Activated gamma-delta T cell treated with Interleukin-2 at 50 U/mL for 16 hours (primary cell): Measurements from ENCODE around the gene KRTAP3-1.
"Not testable (repeated sequence)": the region's sequence is repeated elsewhere in the genome, so short reads cannot be mapped to it uniquely, and the experiment has no call there.

Experiments
- DNase-seq: peaks from one replicate; pipeline ENCODE4 v3.0.0-alpha.2; 2020

The KRTAP3-1 gene

DNA sequence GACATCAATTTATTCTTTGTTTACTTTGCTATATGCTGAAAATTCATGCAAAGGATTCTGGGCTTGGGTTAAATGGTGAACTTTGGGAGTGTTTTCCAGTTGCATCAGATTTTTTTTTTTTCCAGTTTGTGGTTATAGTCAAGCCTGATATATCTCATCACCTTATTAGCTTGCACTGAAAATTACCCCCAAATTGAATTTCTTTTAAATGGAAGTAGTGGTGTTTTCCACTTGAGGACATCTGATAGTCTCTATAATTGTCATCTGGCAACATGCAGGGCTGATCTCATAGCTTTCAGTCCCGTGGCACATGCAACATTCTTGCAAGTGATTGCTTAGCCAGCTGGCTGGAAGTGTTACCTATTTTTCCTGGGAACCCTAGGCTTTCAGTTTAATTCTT, 4.7 kb upstream of the KRTAP3-1 start:
- DNase-seq, result no peak

DNA sequence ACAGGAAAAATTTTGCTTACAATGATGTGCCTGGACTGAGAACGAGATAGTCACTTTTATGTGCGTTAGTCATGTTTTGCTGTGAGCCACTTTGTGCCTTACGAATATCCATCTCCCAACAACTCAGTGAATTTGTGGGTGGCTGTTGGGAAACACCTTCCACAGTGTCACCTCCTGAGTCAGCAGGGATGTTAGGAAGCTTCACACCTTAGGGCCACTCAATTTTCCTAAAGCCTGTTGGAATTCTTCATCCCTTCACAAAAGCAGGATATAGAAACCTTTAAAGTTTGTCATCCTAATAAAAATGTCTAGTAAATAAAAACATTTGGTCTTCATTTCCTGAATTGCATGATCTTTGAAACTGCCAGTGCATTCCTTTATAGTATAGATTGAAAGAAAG, 4.3 kb upstream of the KRTAP3-1 start:
- no peak for DNase-seq

DNA sequence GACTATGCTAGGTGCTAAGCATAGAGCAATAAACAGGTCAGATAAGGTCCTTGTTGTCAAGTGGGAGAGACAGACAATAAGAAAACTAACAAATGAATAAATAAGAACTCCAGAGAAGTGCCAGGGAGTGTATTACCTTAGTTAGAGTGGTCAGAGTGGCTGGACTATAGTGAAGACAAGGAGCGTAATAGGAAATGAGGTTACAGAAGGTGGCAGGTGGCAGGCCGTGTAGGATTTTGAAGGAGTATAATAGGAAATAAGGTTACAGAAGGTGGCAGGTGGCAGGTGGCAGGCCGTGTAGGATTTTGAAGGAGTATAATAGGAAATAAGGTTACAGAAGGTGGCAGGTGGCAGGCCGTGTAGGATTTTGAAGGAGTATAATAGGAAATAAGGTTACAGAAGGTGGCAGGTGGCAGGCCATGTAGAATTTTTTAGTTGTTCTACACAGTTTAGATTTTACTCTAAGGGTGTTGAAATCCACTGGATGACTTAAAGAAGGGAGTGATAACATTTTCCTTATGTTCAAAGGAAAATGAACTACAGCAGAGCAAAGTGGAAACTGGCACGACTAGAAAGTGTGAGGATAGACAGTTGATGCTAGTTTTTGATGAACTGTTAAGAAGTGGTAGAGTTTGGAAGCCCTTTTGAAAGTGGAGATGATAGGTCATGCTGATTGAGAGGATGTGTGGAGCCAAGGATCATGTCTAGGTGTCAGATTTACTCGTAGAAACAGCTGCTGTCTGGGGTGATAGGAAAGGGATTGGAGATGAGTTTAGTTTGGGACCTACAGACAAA, 3.6 kb upstream of the KRTAP3-1 start:
- no peak for DNase-seq

DNA sequence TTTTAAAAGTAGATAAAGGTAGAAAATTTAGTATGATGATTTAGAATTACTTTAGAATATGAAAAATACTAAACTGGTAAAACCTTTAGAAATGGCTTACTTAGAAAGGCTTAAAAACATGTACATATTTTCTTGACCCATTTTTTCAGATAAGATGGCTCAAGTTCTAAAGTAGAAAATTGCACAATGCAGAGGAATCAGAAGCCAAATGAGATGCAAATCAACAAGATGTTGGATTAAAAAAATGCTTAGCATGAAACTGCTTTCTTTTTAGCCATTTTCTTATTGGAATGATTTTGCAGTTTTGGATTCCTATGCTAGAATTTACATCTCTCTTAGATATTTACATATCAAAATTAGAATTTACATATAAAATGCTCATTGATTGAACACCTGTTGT, 1.5 kb upstream of the KRTAP3-1 start:
- no peak for DNase-seq

DNA sequence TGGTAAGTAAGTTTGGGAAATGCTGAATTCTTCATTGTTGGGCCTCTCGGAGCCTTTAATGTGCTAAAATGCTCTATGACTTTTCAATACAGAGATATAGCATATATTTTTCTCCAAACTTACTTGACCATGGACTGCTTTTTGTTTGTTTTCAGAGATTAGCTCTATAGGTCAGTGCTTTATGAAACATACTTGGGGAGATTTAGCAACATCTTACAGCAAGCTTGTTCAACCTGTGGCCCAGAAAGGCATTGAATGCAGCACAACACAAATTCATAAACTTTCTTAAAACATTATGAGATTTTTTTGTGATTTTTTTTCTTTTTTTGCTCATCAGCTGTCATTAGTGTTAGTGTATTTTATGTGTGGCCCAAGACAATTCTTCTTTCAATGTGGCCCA, 1.0 kb upstream of the KRTAP3-1 start:
- no peak for DNase-seq

DNA sequence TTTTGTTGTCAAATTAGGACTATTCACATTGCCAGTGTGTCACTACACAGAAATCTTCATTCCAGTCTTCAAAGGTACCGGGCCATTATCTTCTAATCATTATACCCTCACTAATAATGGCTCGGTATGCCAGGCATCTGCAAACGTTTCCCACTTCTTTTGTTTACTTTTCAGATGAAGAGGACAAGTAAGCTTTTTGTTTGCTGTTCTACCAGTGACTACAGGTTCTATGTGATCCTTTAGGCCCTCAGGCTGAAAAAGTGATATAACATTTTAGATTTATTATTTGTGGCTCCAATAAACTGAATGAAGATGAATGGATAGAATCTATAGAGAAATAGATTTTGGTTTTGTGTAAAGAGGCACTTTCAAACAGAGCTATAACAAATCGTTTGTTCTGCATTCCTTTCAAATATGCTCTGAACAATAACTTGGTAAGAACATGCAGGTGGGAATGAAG, 403 bp upstream of the KRTAP3-1 start:
- DNase-seq, result no peak

DNA sequence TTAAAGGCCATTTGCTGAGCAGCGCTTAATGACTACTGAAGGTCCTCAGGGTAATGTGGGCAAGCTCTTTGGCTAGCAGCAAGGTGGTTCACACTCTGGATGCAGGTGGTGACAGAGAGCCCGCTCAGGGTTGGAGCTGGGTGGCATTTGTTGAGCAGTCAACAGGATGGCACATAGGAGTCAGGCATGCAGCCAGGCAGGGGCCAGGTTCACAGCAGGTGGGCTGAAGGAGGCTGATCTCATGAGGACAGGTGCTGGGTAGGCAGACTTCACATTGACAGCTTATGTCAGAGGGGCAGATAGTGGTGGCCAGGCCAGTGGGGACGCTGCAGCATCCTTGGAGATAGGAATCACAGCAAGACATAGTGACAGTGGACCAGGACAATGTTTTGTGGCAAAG, 4.5 kb downstream of the KRTAP3-1 start:
- no peak for DNase-seq

DNA sequence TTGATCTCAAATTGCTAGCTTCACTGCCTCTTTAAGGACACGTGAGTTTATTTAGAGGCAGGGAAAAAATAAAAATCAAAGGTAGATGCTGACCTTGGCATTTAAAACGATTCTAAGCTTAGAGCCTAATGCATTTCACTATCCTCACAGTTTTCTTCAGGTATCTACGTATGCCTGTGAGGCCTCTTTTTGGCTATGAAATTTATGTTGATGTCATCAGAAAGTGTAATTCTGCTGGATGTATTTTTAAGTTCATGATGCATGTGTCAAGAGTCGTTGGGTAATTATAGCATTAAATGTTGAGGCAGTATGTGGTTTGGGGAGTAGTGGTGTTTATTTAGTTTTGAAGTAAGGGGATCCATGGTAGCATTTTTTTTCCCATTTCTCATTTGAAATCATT, 5.0 kb downstream of the KRTAP3-1 start:
- no peak for DNase-seq

DNA sequence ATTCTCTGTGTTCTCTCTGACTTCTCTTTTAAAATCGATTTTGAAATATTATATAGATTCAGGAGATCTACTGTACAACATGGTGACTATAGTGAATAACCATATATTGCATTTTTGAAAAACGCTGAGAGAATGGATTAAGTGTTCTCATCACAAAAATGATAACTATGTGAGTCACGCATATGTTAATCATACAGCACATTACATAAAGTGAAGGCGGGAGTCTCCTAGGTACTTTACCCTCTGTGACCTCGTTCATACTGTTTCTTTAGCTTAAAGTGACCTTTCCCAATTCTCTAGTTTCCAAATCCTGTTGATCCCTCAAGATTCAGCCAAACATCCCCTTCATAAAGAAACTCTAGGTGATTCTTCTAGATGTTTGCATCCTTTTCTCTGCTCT, 6.1 kb downstream of the KRTAP3-1 start:
- no peak for DNase-seq

DNA sequence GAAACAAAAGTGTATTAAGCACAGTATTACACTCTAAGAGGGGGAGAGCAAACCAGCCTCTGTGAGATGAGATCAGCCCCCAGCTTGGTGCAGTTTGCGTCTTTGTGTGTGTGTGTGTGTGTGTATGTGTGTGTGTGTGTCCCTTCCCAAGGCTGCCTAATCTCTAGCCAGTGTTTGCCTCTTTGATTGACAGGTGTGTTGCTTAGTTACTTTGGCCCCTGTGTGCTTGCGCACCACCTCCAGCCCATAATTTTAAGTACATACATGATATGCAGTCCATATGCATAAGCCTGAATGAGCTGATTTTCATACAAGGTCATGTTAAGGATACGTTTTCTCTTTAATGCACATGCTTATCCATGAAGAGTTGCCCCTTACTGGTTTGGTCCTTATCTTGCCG, 7.1 kb downstream of the KRTAP3-1 start:
- DNase-seq, result no peak

DNA sequence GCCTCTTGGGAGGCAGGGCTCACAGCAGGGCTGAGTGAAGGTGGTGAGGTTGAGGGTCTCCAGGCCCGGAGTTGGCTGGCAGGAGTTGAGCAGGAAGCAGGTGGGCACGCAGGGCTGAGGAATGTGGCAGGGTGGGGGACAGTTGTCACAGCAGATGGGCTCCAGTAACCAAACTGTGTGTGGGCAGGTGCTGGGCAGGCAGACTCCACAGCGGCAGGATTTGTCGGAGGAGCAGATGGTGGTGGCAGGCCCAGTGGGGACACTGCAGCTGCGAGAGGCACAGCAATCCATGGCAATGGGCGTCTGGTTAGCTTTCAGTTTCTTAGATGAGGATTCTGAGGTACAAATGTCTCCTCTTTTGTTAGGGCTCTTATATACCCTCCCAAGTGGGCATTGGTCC, 9.4 kb downstream of the KRTAP3-1 start, which contains the start of gene KRTAP3-2:
Gene KRTAP3-2 (minus strand): TSS at position 344 of the 400 bp plus-strand sequence. CDS start 53 bp downstream, at position 291.
- DNase-seq, result not testable (repeated sequence)

DNA sequence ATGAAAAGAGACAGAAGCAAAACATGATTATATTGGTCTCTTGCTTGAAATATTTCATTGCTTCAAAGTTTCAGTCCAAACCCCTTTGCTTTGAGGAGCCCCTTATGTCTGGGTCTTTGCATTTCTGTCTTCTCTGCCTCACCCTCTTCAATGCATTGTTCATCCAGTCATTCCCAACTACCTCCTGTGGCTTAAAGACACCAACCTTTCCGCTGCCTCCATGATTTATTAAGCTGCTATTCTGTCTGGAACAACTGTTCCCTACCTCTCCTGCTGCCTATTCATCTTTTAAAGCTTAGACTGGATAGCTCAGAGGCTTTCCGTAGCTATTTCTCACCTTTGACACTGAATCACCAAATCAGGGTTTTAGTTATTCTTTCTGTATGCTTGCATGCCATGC, 11.6 kb downstream of the KRTAP3-1 start:
- DNase-seq, result no peak

DNA sequence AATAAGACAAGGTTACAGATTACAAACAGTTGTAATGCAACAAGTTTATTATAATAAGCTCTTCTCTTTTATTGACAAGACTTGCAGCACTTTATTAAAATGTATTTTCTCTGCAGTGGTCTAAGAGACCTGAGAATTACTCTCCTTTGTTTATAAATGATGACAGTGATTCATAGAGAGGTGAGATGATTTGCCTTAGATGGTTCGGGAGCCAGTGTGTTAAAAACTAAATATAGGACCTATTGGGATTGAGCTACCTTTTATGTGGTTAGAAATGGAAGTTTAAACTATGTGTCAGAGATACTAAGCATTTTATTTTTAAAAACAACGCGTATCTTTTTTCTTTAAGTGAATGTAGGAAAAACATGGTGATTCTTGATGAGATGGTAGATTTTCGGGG, 12.1 kb downstream of the KRTAP3-1 start:
- no peak for DNase-seq

DNA sequence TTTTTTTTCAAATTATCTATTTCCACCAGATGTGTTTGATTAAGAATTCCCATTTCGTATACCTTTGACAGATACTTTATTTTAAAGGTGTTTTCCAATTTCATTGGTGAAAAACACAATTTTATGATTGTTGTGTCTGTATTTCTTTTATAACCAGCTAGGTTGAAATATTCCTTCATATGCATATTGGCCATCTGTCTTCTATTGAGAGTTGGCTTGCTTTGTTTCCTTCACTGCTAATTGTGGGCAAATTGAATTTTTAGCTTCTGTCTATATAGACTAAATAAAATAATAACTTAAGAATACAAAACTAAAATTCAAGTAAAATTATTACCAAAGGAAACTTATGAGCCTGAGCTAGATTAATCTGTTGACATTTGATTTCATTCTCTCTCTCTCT, 13.8 kb downstream of the KRTAP3-1 start:
- DNase-seq, result no peak

DNA sequence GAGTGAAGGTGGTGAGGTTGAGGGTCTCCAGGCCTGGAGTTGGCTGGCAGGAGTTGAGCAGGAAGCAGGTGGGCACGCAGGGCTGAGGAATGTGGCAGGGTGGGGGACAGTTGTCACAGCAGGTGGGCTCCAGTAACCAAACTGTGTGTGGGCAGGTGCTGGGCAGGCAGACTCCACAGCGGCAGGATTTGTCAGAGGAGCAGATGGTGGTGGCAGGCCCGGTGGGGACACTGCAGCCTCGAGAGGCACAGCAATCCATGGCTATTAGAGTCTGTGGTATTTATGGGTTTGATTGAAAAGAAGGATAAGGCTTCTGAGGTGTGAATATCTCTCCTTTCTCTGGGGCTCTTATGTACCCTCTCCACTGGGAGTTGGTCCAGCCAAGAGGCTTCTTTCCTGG, 15.1 kb downstream of the KRTAP3-1 start, which contains the start of gene KRTAP3-3:
Gene KRTAP3-3 (minus strand): TSS at position 326 of the 400 bp plus-strand sequence. CDS start 67 bp downstream, at position 259.
- no peak for DNase-seq

DNA sequence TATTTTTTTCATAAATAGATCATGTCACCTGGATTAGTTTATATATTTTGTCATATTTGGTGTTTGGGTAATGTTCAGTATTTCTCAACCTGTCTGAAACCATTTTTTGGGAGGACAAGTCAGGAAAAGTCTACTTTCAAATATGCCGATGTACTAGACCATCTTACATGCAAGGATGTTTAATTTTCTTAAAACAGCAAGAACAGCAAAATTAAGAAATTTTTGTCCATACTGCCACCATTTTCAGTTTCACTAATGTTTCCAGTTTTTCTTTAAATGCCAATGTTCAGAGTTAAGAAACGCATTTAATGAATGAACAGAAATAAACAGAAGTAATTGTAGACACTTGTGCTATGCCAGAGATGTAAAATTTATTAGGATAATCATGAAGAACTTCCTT, 15.8 kb downstream of the KRTAP3-1 start:
- no peak for DNase-seq

DNA sequence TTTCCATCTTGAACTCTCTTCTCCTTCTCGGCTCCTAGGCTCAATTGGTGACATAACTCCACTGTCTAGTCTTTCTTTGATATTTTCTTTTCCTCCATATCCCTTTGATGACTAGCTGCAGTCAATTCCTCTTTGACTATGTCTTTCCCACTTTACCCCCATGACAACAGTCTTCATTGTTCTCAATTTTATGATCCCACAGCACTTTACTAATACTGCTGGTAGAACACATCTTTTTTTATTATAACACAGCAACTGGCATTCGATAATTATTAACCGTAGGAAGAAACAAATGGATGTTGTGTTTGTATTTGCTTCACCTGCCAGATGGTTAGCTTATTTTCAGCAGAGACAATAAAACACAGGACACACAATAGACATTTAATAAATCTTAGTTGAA, 16.3 kb downstream of the KRTAP3-1 start:
- DNase-seq, result no peak

DNA sequence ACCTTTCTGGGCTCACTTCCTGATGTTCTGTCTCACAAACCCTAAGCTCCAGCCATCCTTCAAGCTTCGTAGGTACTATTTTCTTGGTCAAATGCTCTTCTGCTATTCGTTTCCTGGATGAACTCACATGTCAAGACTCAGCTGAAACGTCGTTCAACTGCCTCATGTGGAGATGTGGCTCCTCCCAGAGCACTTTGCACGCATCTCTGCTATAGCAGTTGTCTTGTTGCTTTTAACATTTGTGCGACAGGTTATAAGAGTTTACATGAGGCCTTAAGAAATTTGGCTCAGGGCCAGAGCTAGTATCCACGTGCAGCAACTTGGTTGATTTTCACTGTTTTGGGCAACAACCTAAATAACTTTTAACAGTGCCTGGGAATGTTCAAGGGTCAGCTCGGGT, 22.0 kb downstream of the KRTAP3-1 start:
- no peak for DNase-seq

DNA sequence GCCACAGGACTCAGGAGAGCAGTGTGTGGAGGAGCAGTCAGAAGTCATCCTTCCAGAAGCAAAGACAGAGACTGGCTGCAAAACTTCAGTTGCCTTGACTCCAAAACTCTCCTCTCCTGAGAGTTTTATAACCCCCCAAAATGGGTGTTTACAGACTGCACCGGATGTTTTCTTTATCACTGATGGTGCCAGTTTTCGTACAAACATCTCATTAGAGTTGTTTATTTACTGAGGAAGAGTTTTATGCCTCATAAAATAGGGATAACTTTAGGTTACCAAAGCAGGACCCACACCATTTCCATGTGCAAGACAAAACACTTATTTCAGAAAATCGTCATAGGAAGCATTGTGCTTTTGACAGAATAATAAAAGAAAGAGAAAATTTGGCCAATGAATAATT, 24.7 kb downstream of the KRTAP3-1 start, which contains the start of gene KRT40:
Gene KRT40 (minus strand): TSS at position 101 of the 400 bp plus-strand sequence. CDS start 53 bp downstream, at position 48.
- no peak for DNase-seq

DNA sequence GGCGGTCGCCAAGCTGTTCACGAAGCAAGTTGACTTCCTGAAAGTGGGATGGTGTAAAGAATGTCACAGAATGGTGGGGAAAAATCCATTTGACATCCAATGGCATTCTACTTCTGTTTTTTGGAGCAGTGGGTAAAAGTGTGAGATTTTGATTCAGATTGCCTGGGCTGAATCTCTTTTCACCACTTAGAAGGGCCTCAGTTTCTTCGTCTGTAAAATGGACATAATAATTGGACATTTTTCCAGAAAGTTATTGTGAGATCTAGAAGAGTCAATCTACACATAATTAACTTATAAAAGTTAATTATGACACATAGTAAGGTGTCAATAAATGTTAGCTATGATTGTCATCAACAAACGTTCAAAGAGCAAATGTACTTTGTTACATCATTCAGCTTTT, 27.8 kb downstream of the KRTAP3-1 start:
- no peak for DNase-seq

DNA sequence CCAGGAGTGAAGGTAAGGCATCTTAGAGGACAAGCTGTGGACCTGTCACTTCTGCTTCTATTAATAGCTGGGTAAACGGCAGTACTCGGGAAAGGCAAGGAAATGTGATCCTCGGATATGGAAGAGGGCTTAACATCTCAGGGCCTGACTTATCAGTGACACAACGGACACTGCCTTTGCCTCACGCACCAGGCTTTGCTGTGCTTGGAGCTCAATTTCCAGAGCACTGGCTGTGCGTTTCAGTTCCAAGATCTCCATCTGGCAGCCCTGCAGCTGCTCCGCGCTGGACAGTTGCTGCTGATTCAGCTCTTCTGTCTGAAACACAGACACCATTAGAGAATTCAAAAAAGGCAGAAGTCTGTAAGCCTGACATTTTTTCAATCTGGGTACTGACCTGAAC, 28.3 kb downstream of the KRTAP3-1 start:
- DNase-seq, result no peak

DNA sequence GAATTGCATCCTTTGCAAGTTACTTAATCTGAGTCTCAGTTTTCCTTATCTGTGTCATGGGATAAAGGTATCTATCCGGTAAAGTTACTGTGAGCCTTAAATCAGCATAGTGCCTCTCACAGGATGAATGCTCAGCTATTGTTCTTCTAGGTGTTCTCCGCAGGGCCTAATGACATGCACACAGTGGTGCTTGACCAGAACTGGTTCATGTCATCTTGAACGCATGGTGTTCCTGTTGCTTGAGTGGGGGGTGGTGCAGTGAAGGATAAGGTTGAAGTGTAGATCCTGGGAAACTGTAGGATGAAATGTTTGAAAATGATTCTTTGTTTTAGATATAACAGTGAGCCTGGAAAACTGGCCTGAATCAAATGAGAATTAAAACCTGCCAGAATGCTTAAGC, 28.8 kb downstream of the KRTAP3-1 start:
- DNase-seq, result no peak

DNA sequence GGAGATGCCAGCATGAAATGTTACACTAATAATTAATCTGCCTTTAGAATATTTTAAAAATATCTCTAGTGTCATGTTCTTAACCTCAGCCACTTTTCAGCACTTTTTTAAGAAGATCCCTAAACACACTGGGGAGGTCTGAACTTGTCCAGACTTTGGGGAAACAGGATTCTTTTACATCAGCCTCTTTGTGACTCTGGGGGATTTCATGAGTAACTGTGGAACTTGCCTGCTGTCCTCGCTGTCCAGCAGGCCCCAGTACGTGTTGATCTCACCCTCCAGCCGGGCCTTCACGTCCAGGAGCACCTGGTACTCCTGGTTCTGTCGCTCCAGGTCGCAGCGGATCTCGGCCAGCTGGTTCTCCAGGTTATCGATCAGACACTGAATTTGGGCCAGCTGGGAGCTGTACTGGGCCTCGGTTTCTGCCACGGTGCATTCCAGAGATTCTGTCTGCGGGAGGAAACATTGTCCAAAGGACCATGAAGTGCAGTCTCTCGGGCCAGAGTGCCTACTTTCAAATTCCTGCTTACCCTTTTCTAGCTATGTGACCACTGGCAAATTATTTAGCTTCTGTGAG, 30.3 kb downstream of the KRTAP3-1 start:
- no peak for DNase-seq

DNA sequence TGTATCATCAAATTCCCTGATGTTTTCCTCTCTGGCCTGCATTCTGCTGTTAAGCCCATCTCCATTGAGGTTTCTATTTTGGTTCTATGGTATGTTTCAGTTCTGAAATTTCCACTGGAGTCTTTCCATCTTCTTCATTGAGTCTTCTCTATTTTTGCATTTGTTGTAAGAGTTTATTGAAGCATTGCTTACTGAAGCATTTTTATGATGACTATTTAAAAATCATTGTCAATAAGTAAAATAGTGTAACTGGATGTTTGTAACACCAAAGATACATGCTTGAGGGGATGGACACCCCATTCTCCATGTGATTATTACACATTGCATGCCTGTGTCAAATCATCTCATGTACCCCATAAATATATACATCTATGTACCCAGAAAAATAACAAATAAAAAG, 33.4 kb downstream of the KRTAP3-1 start:
- DNase-seq, result no peak
